PC-3 (cell line): ENCODE data around the gene PAX5. TPM values are rescaled to one million over a fixed set of nuclear protein-coding genes. Genes with fewer than 3 reads are reported as not detected.

Experiments used
- ATAC-seq: fragments of 200-7000 bp; cut with Tn5 transposase; 2 replicates; pipeline ENCODE4 v1.9.1; 2020; ENCODE audit warnings: mild to moderate bottlenecking, moderate library complexity
- BruUV-seq: library from RNA; stranded (reverse); fragments of 400-500 nt; replicated peaks from 2 replicates; lab custom pipeline; 2021; lab: Mats Ljungman, UMichigan
- CTCF ChIA-PET: fragments of 300-600 bp; sonication (Branson Sonifier 250); formaldehyde crosslinking; loops from one replicate; lab custom pipeline; 2022; ENCODE audit warnings: antibody characterized with exemption; lab: Charles Lee
- POLR2A ChIA-PET: fragments of 300-600 bp; sonication (Branson Sonifier 250); formaldehyde crosslinking; loops from one replicate; lab custom pipeline; 2022; ENCODE audit warnings: antibody characterized with exemption; ENCODE audit not compliant: unreplicated experiment; lab: Charles Lee
- DNase-seq: peaks from one replicate; pipeline ENCODE4 v3.0.0-alpha.2; 2015
- H2AFZ ChIP-seq: fragments of 300-600 bp; sonication (generic); 2 replicates; pipeline ENCODE4 v1.6.0; 2016; ENCODE audit warnings: antibody characterized with exemption, low read length
- H3F3A ChIP-seq: fragments of 300-600 bp; sonication (generic); one replicate; pipeline ENCODE4 v1.6.0; 2017; ENCODE audit warnings: antibody characterized with exemption, low read length, control low read depth, mild to moderate bottlenecking; ENCODE audit not compliant: unreplicated experiment
- H3K27ac ChIP-seq: fragments of 300-600 bp; sonication (generic); 2 replicates; pipeline ENCODE4 v1.5.1; 2016; ENCODE audit warnings: mild to moderate bottlenecking, low read length
- H3K27me3 ChIP-seq: fragments of 300-600 bp; sonication (generic); 2 replicates; pipeline ENCODE4 v1.6.1; 2016; ENCODE audit warnings: low read length, mixed read lengths
- H3K36me3 ChIP-seq: fragments of 300-600 bp; sonication (generic); 2 replicates; pipeline ENCODE4 v1.6.1; 2016; ENCODE audit warnings: low read depth, mixed run types, low read length, mixed read lengths
- H3K4me1 ChIP-seq: fragments of 300-600 bp; sonication (generic); 2 replicates; pipeline ENCODE4 v1.5.1; 2016; ENCODE audit warnings: low read length; ENCODE audit not compliant: insufficient read depth
- H3K4me2 ChIP-seq: fragments of 300-600 bp; sonication (generic); 2 replicates; pipeline ENCODE4 v1.6.0; 2016; ENCODE audit warnings: low read length
- H3K4me3 ChIP-seq: fragments of 300-600 bp; sonication (generic); 2 replicates; pipeline ENCODE4 v1.5.1; 2016; ENCODE audit warnings: mild to moderate bottlenecking, low read length, mixed read lengths
- H3K79me2 ChIP-seq: fragments of 300-600 bp; sonication (generic); 2 replicates; pipeline ENCODE4 v1.6.1; 2017; ENCODE audit warnings: low read length, mixed read lengths
- H3K9ac ChIP-seq: fragments of 300-600 bp; sonication (generic); 2 replicates; pipeline ENCODE4 v1.6.0; 2016; ENCODE audit warnings: mild to moderate bottlenecking, low read length
- H3K9me2 ChIP-seq: fragments of 300-600 bp; sonication (generic); replicated peaks from 2 replicates; pipeline ENCODE4 v1.6.1; 2016; ENCODE audit warnings: mixed run types, low read length, mixed read lengths
- H3K9me3 ChIP-seq: fragments of 300-600 bp; sonication (generic); 2 replicates; pipeline ENCODE4 v1.6.1; 2016; ENCODE audit warnings: low read length, mixed read lengths
- H4K20me1 ChIP-seq: fragments of 300-600 bp; sonication (generic); 2 replicates; pipeline ENCODE4 v1.6.1; 2016; ENCODE audit warnings: low read length, mixed read lengths
- EZH2 ChIP-seq: fragments of 300-600 bp; sonication (generic); IDR thresholded peaks from one replicate; pipeline ENCODE4 v1.6.1; 2017; ENCODE audit warnings: antibody characterized with exemption, mild to moderate bottlenecking, low read length; ENCODE audit not compliant: unreplicated experiment
- EZH2phosphoT487 ChIP-seq: fragments of 300-600 bp; sonication (generic); IDR thresholded peaks from 2 replicates; pipeline ENCODE4 v1.6.1; 2018; ENCODE audit warnings: mild to moderate bottlenecking, antibody characterized with exemption, low read length, borderline replicate concordance
- intact Hi-C: fragments of 100-400 bp; cut with micrococcal nuclease; formaldehyde crosslinking; loops from 2 replicates; pipeline ENCODE4 v1.9.0; 2023
- total RNA-seq: library from RNA; depleted of rRNA; stranded (reverse); fragments of >200 nt; gene quantifications from 2 replicates; pipeline ENCODE4 v1.2.3, GENCODE V29; 2014
- TF ChIP-seq, protein P1 (sequence below): fragments of 300-600 bp; sonication (generic); conservative IDR thresholded peaks from 2 replicates; pipeline ENCODE4 v1.5.1; 2017; ENCODE audit warnings: antibody characterized with exemption, low read depth, mild to moderate bottlenecking, low read length

The PAX5 gene
- total RNA-seq, 1 experiment from 2014 or later = not detected

DNA sequence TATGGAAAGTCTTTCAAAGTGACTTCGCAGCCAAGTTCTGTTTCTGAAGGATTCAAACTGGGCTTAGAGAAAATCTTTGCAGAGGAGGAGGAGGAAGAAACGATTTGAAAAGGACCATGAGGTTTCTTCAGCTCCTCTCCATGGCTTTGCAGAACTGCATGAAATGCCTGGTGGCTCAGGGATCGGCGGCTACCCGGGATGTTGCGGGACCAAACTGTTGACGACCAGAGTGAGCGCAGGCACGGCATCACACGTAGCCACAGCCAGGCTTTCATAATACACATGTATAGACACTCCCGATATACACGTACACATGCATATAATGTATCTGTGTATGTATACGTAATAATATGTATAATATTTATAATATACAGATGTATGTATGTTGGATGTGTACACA lies 180.0 kb downstream of the PAX5 start:
- no TSS peak for BruUV-seq
- ATAC-seq = no peak
- no peaks in the 10 kb centered on the region for H3K9me2 ChIP-seq
- H3K4me1 ChIP-seq = no peaks in the 10 kb centered on the region
- DNase-seq = no peak
- H3K36me3 ChIP-seq = no peaks in the 10 kb centered on the region
- H3K27me3 ChIP-seq = no peaks in the 10 kb centered on the region
- intact Hi-C loops = loop anchor here (10.0 kb wide), 1 partner anchor 59 kb away; no protein-coding TSS in a partner anchor
- TF ChIP-seq, protein P1, sequence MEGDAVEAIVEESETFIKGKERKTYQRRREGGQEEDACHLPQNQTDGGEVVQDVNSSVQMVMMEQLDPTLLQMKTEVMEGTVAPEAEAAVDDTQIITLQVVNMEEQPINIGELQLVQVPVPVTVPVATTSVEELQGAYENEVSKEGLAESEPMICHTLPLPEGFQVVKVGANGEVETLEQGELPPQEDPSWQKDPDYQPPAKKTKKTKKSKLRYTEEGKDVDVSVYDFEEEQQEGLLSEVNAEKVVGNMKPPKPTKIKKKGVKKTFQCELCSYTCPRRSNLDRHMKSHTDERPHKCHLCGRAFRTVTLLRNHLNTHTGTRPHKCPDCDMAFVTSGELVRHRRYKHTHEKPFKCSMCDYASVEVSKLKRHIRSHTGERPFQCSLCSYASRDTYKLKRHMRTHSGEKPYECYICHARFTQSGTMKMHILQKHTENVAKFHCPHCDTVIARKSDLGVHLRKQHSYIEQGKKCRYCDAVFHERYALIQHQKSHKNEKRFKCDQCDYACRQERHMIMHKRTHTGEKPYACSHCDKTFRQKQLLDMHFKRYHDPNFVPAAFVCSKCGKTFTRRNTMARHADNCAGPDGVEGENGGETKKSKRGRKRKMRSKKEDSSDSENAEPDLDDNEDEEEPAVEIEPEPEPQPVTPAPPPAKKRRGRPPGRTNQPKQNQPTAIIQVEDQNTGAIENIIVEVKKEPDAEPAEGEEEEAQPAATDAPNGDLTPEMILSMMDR = no peak
- TF ChIP-seq EZH2 = no peak
- POLR2A ChIA-PET = interaction anchor here (0.6 kb wide), 1 partner anchor 82 kb away, joined by 3 read pairs; no protein-coding TSS in a partner anchor
- no peak overlapping the region for H3K9ac ChIP-seq
- no peak overlapping the region for H3K27ac ChIP-seq
- no peak overlapping the region for H2AFZ ChIP-seq
- no peaks in the 10 kb centered on the region for H4K20me1 ChIP-seq
- no peaks in the 10 kb centered on the region for H3F3A ChIP-seq
- CTCF ChIA-PET = no interaction called here
- H3K4me3 ChIP-seq = no peak overlapping the region
- no peak overlapping the region for H3K4me2 ChIP-seq
- no peaks in the 10 kb centered on the region for H3K79me2 ChIP-seq
- no peaks in the 10 kb centered on the region for H3K9me3 ChIP-seq

- no peaks in the 10 kb centered on the region for H3K9me2 ChIP-seq
- H3K4me3 ChIP-seq = no peak overlapping the region
- H3K36me3 ChIP-seq = no peaks in the 10 kb centered on the region
- no peaks in the 10 kb centered on the region for H3K4me1 ChIP-seq
- intact Hi-C loops = loop anchor here (10.0 kb wide), 1 partner anchor 58 kb away; no protein-coding TSS in a partner anchor
- H3K79me2 ChIP-seq = no peaks in the 10 kb centered on the region
- no peak overlapping the region for H3K4me2 ChIP-seq
- no peak overlapping the region for H2AFZ ChIP-seq
- no peak overlapping the region for H3K9ac ChIP-seq
- H4K20me1 ChIP-seq = no peaks in the 10 kb centered on the region
- no peak overlapping the region for H3K27ac ChIP-seq
- ChIA-PET POLR2A (interaction anchor here (0.6 kb wide), 1 partner anchor 81 kb away, joined by 3 read pairs; no protein-coding TSS in a partner anchor), CTCF (no interaction called here)
- H3F3A ChIP-seq = no peaks in the 10 kb centered on the region
- no TSS peak for BruUV-seq
- no peaks in the 10 kb centered on the region for H3K9me3 ChIP-seq
- DNase-seq (no peak), ATAC-seq (no peak)
- TF ChIP-seq EZH2phosphoT487 (no peak), EZH2 (no peak)
- TF ChIP-seq, protein P1 = no peak
- no peaks in the 10 kb centered on the region for H3K27me3 ChIP-seq
Observed at GRCh38 chr9:36853233-36853632, 180.8 kb downstream of the PAX5 start.

- Histone ChIP-seq H3F3A (no peaks in the 10 kb centered on the region), H3K9me2 (no peaks in the 10 kb centered on the region), H3K79me2 (no peaks in the 10 kb centered on the region), H3K9me3 (no peaks in the 10 kb centered on the region), H3K4me2 (no peak overlapping the region), H3K4me3 (no peak overlapping the region), H4K20me1 (no peaks in the 10 kb centered on the region), H3K27ac (no peak overlapping the region), H3K27me3 (no peaks in the 10 kb centered on the region), H3K4me1 (no peaks in the 10 kb centered on the region), H2AFZ (no peak overlapping the region), H3K9ac (no peak overlapping the region), H3K36me3 (no peaks in the 10 kb centered on the region)
- BruUV-seq = no TSS peak
- no peak for ATAC-seq
- TF ChIP-seq EZH2phosphoT487 = no peak
- TF ChIP-seq, protein P1 = no peak
- TF ChIP-seq EZH2 = no peak
- ChIA-PET POLR2A (no interaction called here), CTCF (no interaction called here)
- intact Hi-C loops = loop anchor here (10.0 kb wide), 1 partner anchor 55 kb away; no protein-coding TSS in a partner anchor
- DNase-seq = no peak
Observed at GRCh38 chr9:36849943-36850342, 184.1 kb downstream of the PAX5 start.
